Measurements from ENCODE around the gene CFAP65. TPM values are rescaled to one million over a fixed set of nuclear protein-coding genes. Genes with fewer than 3 reads are reported as not detected.

The CFAP65 gene
- total RNA-seq, 2 donors from 2014 or later: 0.05 to 1.6 TPM

GRCh38 chr2:219049282-219049681 is 8.0 kb upstream of the CFAP65 start:
- no peak for TF ChIP-seq CTCF (IDR thresholded peaks at IDR 0.05)
- intact Hi-C loops (cut with DNase I): no loop called here
- no peaks in the 10 kb centered on the region for H3K4me1 ChIP-seq
- H3K4me3 ChIP-seq: no peak overlapping the region
- no peak overlapping the region for H3K27ac ChIP-seq
- no peaks in the 10 kb centered on the region for H3K36me3 ChIP-seq
- no peaks in the 10 kb centered on the region for H3K9me3 ChIP-seq
- no peaks in the 10 kb centered on the region for H3K27me3 ChIP-seq
- peak; percentile 53 for DNase-seq
- no peak overlapping the region for H3K9ac ChIP-seq (ENCODE audit: low read depth in 2 of 2, low read length in 2 of 2)

- no peak overlapping the region for H3K27ac ChIP-seq
- H3K36me3 ChIP-seq: no peaks in the 10 kb centered on the region
- intact Hi-C loops (cut with DNase I): no loop called here
- no peak overlapping the region for H3K4me3 ChIP-seq
- peaks cover 3% of the 10 kb centered on the region for H3K4me1 ChIP-seq
- no peak for DNase-seq
- H3K9me3 ChIP-seq: no peaks in the 10 kb centered on the region
- H3K9ac ChIP-seq (ENCODE audit: low read depth in 2 of 2, low read length in 2 of 2): no peak overlapping the region
- TF ChIP-seq CTCF (IDR thresholded peaks at IDR 0.05): no peak
- H3K27me3 ChIP-seq: no peaks in the 10 kb centered on the region
These were observed 4.7 kb upstream of the CFAP65 start for GRCh38 chr2:219045937-219046550.

GRCh38 chr2:219042750-219043149 is 1.4 kb upstream of the CFAP65 start:
- Histone ChIP-seq H3K9me3 (no peaks in the 10 kb centered on the region), H3K27ac (no peak overlapping the region), H3K36me3 (no peaks in the 10 kb centered on the region), H3K27me3 (no peaks in the 10 kb centered on the region), H3K4me1 (peaks cover 3% of the 10 kb centered on the region), H3K9ac (ENCODE audit: low read depth in 2 of 2, low read length in 2 of 2) (no peak overlapping the region), H3K4me3 (no peak overlapping the region)
- no peak for DNase-seq
- intact Hi-C loops (cut with DNase I): no loop called here
- TF ChIP-seq CTCF (IDR thresholded peaks at IDR 0.05): no peak

- TF ChIP-seq CTCF (IDR thresholded peaks at IDR 0.05): no peak
- Histone ChIP-seq H3K9me3 (no peaks in the 10 kb centered on the region), H3K27me3 (no peaks in the 10 kb centered on the region), H3K36me3 (no peaks in the 10 kb centered on the region), H3K4me3 (no peak overlapping the region), H3K9ac (ENCODE audit: low read depth in 2 of 2, low read length in 2 of 2) (no peak overlapping the region), H3K4me1 (peaks cover 3% of the 10 kb centered on the region), H3K27ac (no peak overlapping the region)
- DNase-seq: no peak
- intact Hi-C loops (cut with DNase I): no loop called here
These were observed 841 bp upstream of the CFAP65 start for GRCh38 chr2:219042157-219042556.

- peaks cover 3% of the 10 kb centered on the region for H3K4me1 ChIP-seq
- no peak for TF ChIP-seq CTCF (IDR thresholded peaks at IDR 0.05)
- H3K9ac ChIP-seq (ENCODE audit: low read depth in 2 of 2, low read length in 2 of 2): no peak overlapping the region
- no peaks in the 10 kb centered on the region for H3K36me3 ChIP-seq
- no peaks in the 10 kb centered on the region for H3K9me3 ChIP-seq
- intact Hi-C loops (cut with DNase I): no loop called here
- no peak for DNase-seq
- no peaks in the 10 kb centered on the region for H3K27me3 ChIP-seq
- H3K4me3 ChIP-seq: no peak overlapping the region
- no peak overlapping the region for H3K27ac ChIP-seq
These were observed 2.7 kb downstream of the CFAP65 start for GRCh38 chr2:219038600-219038999.
